Hepatocyte (in vitro differentiated cells): ENCODE data around the gene GPHN.

ENCODE experiments used
- EZH2phosphoT487 ChIP-seq: fragments of 200-600 bp; sonication (generic); IDR thresholded peaks from one replicate; pipeline ENCODE4 v1.6.1; 2018; ENCODE audit warnings: antibody characterized with exemption, mild to moderate bottlenecking, low read depth, moderate library complexity; ENCODE audit not compliant: unreplicated experiment, severe bottlenecking
- TF ChIP-seq, protein P1 (sequence below): fragments of 200-600 bp; sonication (generic); IDR thresholded peaks from 2 replicates; pipeline ENCODE4 v1.5.1; 2016; ENCODE audit warnings: antibody characterized with exemption, mild to moderate bottlenecking; ENCODE audit not compliant: poor library complexity

DNA sequence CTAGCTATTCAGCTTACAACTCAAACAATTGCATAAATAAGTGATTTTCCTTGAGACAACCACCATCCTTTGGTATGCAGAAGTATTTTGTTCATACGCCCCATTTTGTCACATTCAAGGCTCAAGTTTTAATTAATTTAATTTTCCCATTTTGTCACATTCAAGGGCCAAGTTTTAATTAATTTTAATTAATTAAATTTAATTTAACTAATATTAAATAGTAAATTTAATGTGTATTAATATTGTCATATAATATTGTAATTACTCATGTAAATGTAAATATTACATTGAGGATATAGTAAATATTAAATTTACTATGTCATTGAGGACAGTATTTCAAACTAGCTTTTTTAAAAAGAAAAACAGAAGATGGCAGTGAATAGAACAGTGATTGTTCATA is 464.5 kb downstream of the GPHN start:
- TF ChIP-seq, protein P1, sequence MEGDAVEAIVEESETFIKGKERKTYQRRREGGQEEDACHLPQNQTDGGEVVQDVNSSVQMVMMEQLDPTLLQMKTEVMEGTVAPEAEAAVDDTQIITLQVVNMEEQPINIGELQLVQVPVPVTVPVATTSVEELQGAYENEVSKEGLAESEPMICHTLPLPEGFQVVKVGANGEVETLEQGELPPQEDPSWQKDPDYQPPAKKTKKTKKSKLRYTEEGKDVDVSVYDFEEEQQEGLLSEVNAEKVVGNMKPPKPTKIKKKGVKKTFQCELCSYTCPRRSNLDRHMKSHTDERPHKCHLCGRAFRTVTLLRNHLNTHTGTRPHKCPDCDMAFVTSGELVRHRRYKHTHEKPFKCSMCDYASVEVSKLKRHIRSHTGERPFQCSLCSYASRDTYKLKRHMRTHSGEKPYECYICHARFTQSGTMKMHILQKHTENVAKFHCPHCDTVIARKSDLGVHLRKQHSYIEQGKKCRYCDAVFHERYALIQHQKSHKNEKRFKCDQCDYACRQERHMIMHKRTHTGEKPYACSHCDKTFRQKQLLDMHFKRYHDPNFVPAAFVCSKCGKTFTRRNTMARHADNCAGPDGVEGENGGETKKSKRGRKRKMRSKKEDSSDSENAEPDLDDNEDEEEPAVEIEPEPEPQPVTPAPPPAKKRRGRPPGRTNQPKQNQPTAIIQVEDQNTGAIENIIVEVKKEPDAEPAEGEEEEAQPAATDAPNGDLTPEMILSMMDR, result no peak
- no peak for TF ChIP-seq EZH2phosphoT487
